Activated naive CD4-positive, alpha-beta T cell treated with anti-CD3 and anti-CD28 coated beads, Interleukin-2, amount 50 U/mL, for 16 hours (primary cell): ENCODE data around the gene CEMIP.
"Not testable (repeated sequence)": the region's sequence is repeated elsewhere in the genome, so short reads cannot be mapped to it uniquely, and the experiment has no call there.

Experiments used
- DNase-seq: peaks from one replicate; pipeline ENCODE4 v3.0.0-alpha.2; 2020

CEMIP gene

DNA sequence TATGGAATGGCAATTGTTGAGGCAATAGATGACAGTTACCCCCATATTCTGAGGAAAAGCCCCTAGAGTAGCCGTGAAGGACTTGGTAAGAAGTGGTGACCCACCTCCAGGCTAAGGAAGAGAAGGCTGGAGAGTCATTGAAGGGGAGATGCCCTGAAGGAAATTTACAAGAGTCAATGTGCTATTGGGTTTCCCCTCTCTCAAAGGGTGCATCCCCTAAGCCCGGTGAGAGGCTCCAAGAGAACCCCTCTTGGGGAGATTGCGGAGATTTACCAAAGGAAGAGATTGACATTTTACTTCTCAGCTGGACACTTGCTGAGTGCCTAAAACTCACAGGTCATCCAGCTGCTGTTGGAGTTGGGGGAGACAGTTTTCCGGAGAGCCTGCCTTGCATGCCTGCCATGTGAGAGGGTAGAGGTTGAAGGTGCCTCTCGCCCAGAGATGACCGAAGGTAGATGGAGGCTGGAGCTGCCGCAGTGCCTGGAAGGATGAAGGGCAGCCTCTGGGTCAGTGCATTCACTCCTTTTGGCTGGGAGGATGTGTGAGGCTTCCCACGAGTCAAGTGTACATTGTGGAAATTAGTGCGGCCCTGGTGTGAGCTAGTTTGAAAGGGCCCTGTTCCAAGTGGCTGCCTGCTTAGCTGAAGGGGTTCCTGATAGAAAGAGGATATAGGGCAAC lies 179.8 kb downstream of the CEMIP start:
- no peak for DNase-seq

DNA sequence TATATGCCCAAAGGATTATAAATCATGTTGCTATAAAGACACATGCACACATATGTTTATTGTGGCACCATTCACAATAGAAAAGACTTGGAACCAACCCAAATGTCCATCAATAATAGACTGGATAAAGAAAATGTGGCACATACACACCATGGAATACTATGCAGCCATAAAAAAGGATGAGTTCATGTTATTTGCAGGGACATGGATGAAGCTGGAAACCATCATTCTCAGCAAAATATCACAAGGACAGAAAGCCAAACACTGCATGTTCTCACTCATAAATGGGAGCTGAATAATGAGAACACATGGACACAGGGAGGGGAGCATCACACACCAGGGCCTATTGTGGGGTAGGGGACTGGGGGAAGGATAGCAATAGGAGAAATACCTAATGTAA lies 186.3 kb downstream of the CEMIP start:
- DNase-seq: not testable (repeated sequence)

DNA sequence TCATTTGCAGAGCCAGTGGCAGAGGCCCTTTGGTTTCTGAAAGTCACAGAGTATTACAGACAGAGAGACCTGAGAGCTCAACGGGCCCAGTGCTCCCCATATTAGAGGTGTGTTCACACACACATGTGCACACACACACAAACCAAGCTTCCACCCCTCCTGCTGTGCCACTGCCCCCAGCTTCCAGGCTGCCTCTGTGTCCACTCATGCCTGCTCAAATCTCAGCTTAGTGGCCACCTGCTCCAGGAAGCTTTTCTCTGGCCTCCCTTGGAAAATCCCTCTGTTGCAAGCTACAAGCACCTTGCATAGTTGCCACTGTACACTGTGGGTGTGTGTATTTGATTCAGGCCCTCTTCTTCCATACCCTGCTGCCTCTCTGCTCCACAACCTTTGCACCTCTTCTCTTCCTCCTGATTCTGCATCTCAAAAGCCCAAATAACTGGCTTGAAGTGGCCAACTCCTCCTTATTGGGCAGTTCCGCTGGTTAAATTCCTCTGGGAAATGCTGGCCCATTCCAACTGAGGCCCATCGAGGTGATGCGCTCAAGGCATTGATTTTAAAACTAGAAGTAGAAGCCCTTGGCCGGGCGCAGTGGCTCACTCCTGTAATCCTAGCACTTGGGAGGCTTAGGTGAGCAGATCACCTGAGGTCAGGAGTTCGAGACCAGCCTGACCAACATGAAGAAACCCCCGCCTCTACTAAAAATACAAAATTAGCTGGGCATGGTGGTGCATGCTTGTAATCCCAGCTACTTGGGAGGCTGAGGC lies 187.4 kb downstream of the CEMIP start:
- no peak for DNase-seq

DNA sequence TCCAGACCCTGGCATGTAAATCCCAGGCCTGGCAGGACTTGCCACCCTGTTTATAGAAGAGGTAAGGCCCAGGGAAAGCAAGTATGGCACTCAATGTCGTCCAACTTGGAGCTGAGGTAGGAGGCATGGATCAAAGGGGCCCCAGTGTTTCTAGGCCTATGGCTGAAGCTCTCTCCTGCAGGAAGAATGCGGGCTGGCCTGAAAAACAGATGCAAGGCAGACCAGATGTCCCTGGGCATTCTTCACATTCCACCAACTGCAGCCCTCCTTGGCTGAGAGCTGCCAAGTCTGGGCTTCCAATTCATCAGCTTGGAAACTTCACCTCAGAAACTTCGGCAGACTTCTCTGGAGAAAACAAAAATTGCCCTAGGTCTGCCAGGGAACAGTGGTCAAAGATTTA lies 188.3 kb downstream of the CEMIP start:
- DNase-seq: no peak

DNA sequence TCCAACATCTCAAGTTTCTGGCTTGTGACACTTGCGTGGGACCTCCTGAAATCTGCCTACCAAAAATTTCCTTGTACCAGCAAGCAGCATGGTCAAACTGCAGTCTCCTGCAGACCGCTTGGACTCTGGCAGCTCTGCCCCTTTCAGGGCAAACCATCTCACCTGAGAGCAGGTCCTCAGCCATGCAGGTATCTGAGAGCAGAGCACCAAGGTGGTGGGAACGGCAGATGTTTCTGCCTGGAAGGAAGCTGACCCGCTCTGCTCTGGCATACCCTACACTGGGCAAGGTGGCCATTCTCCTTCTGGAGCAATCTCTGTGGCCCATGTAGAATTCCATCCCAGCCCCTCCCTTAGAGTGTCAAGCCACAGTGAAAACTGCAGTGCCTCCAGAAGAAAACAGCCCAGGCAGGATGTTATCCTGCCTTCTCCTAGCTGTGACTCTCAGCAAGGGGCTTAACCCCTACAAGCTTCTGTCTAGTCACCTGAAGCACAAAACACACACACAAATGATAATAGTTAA lies 188.9 kb downstream of the CEMIP start:
- no peak for DNase-seq

DNA sequence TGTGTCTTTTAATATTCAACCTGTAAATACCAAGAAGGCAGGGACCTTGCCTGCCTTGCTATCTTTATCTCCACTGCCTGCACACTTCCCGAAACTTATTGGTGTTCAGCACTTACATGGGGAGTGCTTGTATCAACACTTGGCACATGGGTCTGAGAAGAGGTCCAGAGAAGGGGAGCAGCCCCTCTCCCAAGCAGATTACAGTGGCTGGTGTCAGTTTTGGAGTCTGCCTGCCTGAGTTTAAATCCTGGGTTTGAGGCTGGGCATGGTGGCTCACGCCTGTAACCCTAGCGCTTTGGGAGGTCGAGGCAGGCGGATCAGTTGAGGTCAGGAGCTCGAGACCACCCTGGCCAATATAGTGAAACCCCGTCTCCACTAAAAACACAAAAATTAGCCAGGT lies 190.1 kb downstream of the CEMIP start:
- DNase-seq: no peak

DNA sequence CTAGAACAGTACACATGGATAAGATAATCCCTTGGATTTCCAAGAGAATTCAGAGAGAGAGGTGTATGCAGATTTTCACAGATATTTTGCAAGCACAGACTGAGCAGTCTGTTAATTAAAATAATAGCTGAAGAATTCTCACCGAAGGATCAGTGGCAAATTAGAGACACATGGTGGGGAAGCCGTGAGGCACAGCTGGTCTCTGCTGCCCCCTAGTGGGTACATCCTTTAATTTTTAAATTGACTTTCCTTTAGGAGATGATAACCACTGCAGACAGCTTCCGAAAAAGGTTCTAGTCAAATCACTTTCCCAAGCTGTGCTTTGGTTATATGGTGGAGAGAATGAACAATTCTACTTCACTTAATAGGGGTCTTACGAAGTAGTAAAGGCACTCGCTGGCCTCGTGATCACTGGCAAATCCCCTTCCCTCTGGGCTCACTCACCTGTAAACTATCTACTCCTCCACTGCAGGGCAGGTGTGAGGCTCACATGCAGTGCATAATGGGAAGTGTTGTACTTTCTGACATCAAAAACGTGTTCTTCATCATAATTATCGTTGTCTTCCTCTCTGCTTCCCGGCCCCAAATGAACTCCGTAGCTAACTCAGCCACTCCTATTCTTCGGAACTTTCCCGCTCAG lies 191.0 kb downstream of the CEMIP start:
- peak; percentile 55 for DNase-seq

DNA sequence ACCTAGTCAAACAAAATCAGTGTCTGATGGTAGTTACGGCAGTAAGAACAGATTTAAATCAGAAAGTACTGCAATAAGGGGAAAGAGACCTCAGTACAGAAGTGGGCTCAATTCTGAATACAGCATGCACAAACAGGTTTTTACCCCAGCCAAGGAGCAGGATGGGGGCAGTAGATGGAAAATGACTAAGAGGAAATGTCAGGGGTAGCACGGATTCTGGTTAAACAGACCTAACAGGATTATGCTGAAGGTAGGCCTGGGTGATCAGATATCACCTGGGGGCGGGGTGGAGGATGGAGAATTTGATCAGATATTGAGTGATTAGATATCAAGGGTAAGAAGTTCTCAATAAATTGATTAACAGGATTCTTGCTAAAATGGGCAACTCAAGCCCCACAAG lies 191.5 kb downstream of the CEMIP start:
- no peak for DNase-seq

DNA sequence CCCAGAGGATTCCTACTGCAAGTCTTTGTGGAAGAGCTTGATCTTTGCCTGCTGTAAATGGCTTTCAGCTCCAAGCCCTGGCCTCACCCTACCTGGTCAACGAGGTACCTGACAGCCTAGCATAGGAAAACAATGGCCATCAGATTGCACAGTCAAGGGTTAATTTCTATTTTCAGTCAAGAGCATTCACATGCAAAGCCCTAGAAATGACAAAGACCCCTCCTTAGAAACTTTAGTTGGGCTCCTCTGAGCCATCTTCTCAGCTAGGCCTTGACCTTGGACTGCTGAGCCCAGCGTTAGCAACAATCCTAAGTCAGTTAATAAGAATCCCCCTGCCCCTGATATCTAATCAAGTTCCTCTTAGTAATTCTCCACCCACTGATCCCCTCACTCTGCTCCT lies 192.0 kb downstream of the CEMIP start:
- DNase-seq: no peak

DNA sequence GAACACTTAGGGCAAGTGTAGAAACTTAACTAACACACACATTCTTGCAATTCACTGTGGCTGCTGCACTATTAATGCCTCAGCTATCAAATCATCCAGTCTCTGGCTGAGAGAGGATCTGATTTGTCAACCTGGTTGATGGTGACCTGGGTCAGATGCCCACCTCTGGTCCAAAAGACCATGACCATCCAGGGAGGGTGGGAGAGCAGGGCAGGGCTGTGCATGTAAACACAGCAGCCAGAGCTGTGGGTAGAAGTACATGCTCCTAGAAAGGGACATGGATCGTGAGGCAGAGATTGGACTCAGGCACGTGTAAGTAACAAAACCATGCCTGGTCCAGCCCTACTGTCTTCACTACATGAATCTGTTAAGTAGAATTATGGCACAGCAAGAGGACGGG lies 193.1 kb downstream of the CEMIP start:
- no peak for DNase-seq

DNA sequence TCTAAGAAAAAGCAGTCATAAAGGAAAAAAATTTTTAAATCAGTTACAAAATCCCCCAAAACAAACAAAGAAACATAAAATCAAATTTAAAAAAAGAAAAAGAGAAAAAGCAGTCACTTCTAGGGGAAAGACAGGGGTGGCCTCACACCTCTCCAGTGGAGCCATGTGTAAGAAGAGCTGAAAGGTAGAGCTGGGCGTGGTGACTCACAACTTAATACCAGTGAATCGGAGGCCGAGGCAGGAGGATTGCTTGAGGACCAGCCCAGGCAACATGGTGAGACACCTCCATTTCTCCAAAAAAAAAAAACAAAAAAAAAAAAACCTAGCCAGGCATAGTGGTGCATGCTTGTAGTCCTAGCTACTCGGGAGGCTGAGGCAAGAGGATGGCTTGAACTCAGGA lies 195.7 kb downstream of the CEMIP start:
- DNase-seq: no peak

DNA sequence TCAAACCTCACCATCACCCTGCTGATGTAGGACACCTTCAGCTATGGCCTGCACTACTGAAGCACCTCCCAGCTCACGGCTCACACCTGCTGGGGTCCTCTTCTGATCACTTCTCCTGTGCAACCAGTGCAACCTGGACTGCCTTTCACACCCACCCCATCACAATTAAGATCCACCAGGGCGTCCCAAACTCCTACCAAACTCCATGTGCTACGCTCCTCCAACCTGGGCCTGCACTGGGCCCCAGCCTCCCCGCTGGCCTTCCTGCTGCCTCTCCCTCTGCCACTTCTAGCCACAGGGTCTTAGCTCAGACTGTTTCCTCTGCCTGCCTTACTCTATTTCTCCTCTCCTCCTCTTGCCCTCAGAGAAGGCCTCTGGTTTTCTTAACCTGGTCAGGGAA lies 197.7 kb downstream of the CEMIP start:
- no peak for DNase-seq

DNA sequence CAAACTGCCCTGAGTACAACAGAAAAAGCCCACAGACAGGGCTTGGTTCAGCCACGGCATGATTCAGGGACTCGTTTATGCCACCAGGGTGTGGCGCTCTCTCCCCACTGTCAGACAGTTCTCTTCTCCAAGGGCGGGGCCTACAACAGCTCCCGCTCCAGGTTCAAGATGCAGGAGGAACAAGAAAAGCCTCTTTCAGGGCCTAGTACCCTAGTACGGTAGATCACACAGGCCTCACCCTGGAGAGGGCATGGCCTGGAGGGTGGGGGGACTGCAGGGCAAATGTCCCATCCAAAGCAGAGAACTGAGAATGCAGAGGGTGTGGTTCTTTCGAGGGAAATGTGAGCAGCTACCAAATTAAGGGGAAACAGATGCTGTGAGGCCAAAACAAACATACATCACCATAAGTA lies 198.5 kb downstream of the CEMIP start:
- peak; percentile 31 for DNase-seq

DNA sequence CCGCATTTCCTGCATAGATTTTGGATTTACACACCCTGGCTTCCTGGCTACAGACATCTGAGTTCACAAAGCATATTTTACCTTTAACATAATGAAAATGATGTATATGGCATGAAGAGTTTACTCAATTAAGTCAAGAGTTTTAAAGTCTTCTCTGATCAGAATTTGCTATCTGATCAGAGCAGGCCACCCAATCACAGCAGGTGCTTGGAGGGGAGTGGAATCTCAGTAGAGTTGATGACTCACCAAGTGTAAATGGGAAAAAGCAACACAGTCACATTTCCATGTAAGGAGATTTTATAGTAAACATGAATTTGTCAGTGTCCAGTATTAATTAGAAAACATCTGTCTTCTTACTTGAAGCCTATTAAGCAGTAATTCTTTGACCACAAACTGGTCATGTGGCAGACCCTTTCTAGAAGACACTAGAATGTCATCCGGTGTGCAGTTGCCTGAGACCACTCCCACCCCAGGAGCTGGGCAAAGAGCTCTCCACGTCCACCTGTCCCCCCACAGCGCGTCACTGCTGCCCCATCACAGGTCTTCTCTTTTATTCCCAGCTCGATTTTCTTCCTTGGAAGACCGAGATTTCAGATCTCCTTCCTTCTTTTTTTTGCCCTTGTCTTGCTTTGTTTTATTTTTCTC lies 199.6 kb downstream of the CEMIP start:
- DNase-seq: no peak

DNA sequence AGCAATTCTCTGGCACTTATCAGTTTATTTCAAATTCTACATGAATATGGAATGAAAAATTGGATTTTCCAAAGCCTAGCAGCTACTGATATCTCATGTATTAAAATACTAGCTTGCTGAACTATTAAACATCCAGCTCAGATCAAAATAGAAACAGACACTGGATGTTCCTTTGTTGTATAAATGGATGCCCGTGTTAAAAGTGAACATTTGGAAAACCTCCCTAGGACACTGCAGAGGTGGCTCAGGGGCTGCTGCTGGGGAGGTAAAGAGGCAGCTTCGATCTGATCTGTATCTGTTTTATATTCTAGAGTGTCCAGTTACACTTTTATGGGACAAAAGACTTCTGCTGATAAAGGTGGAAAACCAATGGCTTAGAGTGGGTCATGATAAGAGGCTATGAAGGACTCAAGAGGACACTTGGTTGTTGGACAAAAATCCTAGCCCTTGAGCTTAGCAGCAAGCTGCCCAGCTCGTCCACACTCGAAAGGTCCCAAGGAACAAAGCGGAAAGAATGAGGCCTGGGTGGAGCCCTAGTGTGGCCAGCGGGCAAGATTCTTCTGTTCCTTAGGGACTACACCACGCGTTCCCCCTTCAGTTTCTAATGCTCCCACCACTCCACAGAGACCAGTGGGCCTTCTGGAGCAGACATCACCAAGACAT lies 200.5 kb downstream of the CEMIP start:
- no peak for DNase-seq

DNA sequence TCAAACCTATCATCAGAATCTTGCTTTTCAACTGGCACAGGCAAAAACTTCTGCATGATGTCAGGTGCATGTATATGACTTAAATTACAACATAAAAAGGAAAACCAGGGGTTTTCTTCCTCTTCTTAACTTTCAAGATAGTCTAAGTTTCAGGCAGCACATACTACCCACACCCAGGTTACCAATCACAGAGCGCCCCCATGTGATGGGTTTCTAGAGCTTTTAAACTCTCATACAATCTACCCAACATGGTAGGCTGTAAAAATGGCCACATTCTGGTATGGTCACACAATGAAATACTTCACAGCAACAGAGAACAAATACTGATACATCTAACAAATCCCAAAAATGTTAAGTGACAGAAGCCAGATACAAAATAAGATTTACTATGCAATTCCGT lies 203.0 kb downstream of the CEMIP start:
- no peak for DNase-seq

DNA sequence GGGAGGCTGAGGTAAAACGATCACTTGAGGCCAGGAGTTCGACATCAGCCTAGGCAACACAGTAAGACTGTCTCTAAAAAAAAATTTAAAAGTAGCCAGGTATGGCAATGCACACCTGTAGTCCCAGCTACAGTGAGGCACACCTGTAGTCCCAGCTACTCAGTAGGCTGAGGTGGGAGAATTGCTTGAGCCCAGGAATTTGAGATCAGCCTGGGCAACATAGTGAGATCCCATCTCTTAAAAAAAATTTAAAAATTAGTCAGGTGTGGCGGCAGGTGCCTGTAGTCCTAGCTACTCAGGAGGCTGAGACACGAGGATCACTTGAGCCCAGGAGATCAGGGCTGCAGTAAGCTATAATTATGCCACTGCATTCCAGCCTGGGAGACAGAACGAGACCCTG lies 203.7 kb downstream of the CEMIP start:
- no peak for DNase-seq

DNA sequence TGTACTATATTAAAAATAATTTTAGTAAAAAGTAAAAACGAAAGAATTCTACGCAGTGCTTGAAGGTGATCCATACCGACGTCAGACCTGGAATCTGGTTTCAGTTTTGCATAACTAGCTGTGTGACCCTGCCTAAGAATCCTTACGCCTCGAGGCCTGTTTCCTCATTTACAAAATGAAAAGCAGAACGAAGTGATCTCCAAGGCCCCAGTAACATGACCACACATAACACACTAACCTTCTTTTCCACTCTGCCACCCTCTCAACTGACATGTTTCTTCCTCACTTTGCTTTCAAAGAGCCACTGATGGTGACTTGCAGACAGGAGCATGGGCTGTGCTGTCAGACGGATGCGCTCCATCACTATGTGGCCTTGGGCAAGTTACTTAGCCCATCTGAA lies 205.7 kb downstream of the CEMIP start:
- no peak for DNase-seq

DNA sequence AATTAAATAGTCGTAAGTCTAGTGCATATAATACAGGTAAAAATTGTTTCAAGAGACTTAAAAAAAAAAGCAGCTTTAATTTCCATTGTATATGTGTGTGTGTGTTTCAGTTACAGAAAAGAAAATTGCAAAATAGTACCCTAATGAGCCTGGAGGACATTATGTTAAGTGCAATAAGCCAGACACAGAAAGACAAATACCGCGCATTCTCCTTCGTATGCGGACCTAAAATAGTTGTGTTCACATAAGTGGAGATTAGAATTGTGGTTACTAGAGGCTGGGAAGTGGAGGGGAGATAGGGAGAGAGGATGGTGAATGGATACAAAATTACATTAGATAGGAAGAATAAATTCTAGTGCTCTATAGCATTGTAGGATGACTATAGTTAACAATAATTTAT lies 206.8 kb downstream of the CEMIP start:
- DNase-seq: no peak

DNA sequence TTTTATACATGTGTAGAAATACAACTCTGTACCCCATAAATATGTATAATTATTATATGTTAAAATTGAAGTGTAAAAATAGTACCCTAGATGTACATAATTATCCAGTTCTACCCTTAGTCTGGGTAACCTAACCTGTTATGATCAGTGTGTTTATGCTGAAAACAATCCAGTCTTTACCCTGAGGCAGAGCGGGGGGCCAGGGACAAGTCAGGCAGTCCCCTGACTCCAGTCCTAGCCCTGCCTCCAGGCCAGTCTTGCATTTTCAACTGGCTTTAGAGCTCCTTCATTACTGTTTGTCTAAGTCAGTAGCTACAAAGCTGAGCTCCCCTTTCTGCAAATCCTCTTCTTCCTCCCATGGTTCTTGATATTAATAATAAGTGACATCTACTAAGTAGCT lies 207.3 kb downstream of the CEMIP start:
- DNase-seq: no peak

DNA sequence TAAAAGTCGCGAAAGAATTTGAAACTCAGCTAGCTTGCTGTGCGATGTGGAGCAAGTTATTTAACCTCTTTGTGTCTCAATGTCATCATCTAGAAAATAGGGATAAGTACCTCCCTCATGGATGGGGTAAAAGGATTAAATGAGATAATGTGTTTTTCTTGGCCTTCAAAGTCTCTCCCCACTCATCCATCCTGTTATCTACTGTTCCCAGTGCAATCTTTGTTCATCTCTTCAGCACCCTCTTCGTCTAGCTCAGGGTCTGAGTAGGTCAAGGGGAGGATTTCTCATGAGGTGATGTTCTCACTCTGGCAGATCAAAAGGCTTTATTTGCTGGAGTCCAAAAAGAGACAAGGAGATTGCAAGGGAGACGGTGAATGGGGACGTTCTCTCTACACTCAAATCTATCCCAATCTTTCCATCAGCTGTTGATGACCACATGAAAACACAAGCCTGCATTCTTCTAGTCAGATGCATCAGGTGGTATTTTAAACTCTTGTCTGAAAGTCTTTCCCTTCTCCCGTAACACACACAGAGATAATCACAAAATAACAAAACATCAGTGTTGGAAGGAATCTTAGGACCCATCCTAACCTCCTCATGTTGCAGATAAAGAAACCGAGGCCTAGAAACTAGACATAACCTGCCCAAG lies 209.1 kb downstream of the CEMIP start:
- DNase-seq: no peak

DNA sequence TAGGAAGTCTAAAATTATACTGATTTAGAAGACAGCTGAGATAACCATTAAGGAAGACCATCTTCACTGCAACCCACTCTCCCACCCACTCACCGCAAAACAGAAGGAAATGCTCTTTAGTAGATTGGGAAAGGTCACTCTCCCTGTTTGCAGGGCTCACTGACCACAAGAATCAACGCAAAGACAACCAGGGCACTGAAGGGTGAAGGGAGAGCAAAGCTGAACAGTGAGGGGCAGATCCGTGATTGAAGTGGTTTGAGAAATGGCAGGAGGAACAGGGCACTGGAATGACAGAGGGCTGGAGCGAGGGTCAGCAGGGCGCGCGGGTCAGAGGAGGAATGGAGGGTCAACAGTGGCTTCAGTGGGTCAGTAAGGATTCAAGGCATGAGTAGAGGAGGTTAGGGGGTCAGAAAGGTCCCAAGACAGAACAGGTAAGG lies 209.9 kb downstream of the CEMIP start:
- DNase-seq: no peak
